Kidney (tissue), 14 donors: ENCODE results near the gene COX17. TPM values are rescaled to one million over a fixed set of nuclear protein-coding genes. Genes with fewer than 3 reads are reported as not detected.
A peak's percentile ranks its signal among the peaks of the same experiment; 100 is the strongest.

Experiments used
- DNase-seq, 5 donors: peaks; one replicate each; pipeline ENCODE4 v3.0.0-alpha.2; 2013 to 2020
- FAIRE-seq: peaks from 2 replicates; lab custom pipeline; 2012; peaks lifted over from hg19 to GRCh38; lab: Jason Lieb, UNC
- H3K27ac ChIP-seq, 2 donors: one replicate each; pipeline ENCODE4 v1.7.0; 2013; ENCODE audit warnings: low read depth in 2 of 2, low read length in 2 of 2, inconsistent platforms in 1 of 2
- H3K27me3 ChIP-seq: one replicate; pipeline ENCODE4 v1.7.1; 2013; ENCODE audit warnings: low read length, inconsistent platforms; ENCODE audit not compliant: control insufficient read depth, insufficient read depth
- H3K36me3 ChIP-seq, 3 donors: one replicate each; pipeline versions ENCODE4 v1.7.0 to v1.7.1; 2013; ENCODE audit warnings: low read length in 3 of 3, control low read depth in 1 of 3, inconsistent platforms in 1 of 3; ENCODE audit not compliant: insufficient read depth in 3 of 3, control insufficient read depth in 2 of 3
- H3K4me1 ChIP-seq, 3 donors: one replicate each; pipeline versions ENCODE4 v1.7.0 to v1.7.1; 2013; ENCODE audit warnings: low read length in 3 of 3, inconsistent platforms in 1 of 3, low read depth in 1 of 3; ENCODE audit not compliant: control insufficient read depth in 2 of 3, insufficient read depth in 2 of 3
- H3K4me3 ChIP-seq, 3 donors: one replicate each; pipeline versions ENCODE4 v1.7.0 to v1.8.1; 2013; ENCODE audit warnings: low read length in 3 of 3, control low read depth in 1 of 3, inconsistent platforms in 1 of 3
- H3K9ac ChIP-seq, 3 donors: one replicate each; pipeline versions ENCODE4 v1.7.0 to v1.7.1; 2013; ENCODE audit warnings: low read length in 3 of 3, control low read depth in 1 of 3, inconsistent platforms in 1 of 3
- H3K9me3 ChIP-seq, 3 donors: one replicate each; pipeline versions ENCODE4 v1.7.0 to v1.7.1; 2013; ENCODE audit warnings: low read length in 3 of 3, control low read depth in 1 of 3, inconsistent platforms in 1 of 3; ENCODE audit not compliant: control insufficient read depth in 2 of 3, insufficient read depth in 1 of 3
- CTCF ChIP-seq: IDR thresholded peaks from 3 replicates; pipeline ENCODE4 v1.5.1; 2012; ENCODE audit warnings: mild to moderate bottlenecking, moderate library complexity, borderline replicate concordance; ENCODE audit not compliant: insufficient read depth; ENCODE audit errors: extremely low read depth
- intact Hi-C: fragments of 100-400 bp; cut with DNase I; formaldehyde crosslinking; loops from one replicate; pipeline ENCODE4 v1.11.1; 2022
- polyA plus RNA-seq: library from polyadenylated mRNA; stranded (reverse); fragments of 350-450 nt; fragmentation: Illumina TruSeq; extraction: RNeasy Lipid Tissue Mini Kit (QIAGEN cat#74804); gene quantifications from one replicate; pipeline ENCODE4 v1.2.3, GENCODE V29; 2014; ENCODE audit warnings: low read depth, low replicate concordance; ENCODE audit not compliant: insufficient read depth
- total RNA-seq: library from RNA; stranded (reverse); fragmentation: NEBNext Ultra II Directional; extraction: Animal tissue kit (Norgen Biotek cat#: 25700); gene quantifications from one replicate; pipeline ENCODE4 v1.2.1, GENCODE V29; 2021
- donor health status: control.
- donor health status: control.
- donor health status: control.
- donor health status: control.
- donor health status: control.
- donor health status: DM: yes; HTN: yes; CAD: no.
- donor health status: Normal renal cell carcinoma (clear cell type).

Gene COX17
- total and polyA plus RNA-seq, 2 donors from 2014 or later = 46.4 to 218 TPM

GRCh38 chr3:119690043-119690656 is 12.9 kb upstream of the COX17 start:
- peak; percentile 50 for TF ChIP-seq CTCF
- Histone ChIP-seq H3K4me3 (no peak overlapping the region), H3K9ac (no peak overlapping the region), H3K4me1 (no peaks in the 10 kb centered on the region), H3K27me3 (no peaks in the 10 kb centered on the region), H3K27ac (no peak overlapping the region), H3K9me3 (no peaks in the 10 kb centered on the region), H3K36me3 (no peaks in the 10 kb centered on the region)
- FAIRE-seq (no peak), DNase-seq (peak in 2 of 5 donors; percentile 20 to 31)
- intact Hi-C loops = no loop called here

- no peak for DNase-seq
- Histone ChIP-seq H3K27ac (no peak overlapping the region), H3K27me3 (no peaks in the 10 kb centered on the region), H3K4me1 (no peaks in the 10 kb centered on the region), H3K9ac (no peak overlapping the region), H3K36me3 (no peaks in the 10 kb centered on the region), H3K4me3 (no peak overlapping the region), H3K9me3 (no peaks in the 10 kb centered on the region)
- no peak for FAIRE-seq
- intact Hi-C loops = no loop called here
- no peak for TF ChIP-seq CTCF
Measured at GRCh38 chr3:119683421-119683820, 6.2 kb upstream of the COX17 start.

- intact Hi-C loops = no loop called here
- DNase-seq (peak in 2 of 5 donors; percentile 62 to 63), FAIRE-seq (peak; percentile 54)
- H3K9ac ChIP-seq = no peak overlapping the region
- H3K9me3 ChIP-seq = no peaks in the 10 kb centered on the region
- TF ChIP-seq CTCF = peak; percentile 50
- H3K4me3 ChIP-seq = no peak overlapping the region
- no peak overlapping the region for H3K27ac ChIP-seq
- H3K27me3 ChIP-seq = no peaks in the 10 kb centered on the region
- H3K36me3 ChIP-seq = no peaks in the 10 kb centered on the region
- peaks cover 0 to 5% (median under 1%) of the 10 kb centered on the region in 3 donors for H3K4me1 ChIP-seq
Measured at GRCh38 chr3:119681279-119681678, 4.1 kb upstream of the COX17 start.
